Liver (tissue), 9 donors: ENCODE data around the gene KTN1. TPM values are rescaled to one million over a fixed set of nuclear protein-coding genes. Genes with fewer than 3 reads are reported as not detected.
A peak's percentile ranks its signal among the peaks of the same experiment; 100 is the strongest.

Experiments used
- DNase-seq: peaks from one replicate; pipeline ENCODE4 v3.0.0-alpha.2; 2017; ENCODE audit warnings: low spot score
- H3K27ac ChIP-seq, 2 donors: one replicate each; pipeline ENCODE4 v1.7.0; 2013; ENCODE audit warnings: inconsistent platforms in 2 of 2, low read length in 2 of 2, control low read depth in 1 of 2, low read depth in 1 of 2, mild to moderate bottlenecking in 1 of 2
- H3K27me3 ChIP-seq, 4 donors: one replicate each; pipeline versions ENCODE4 v1.6.1 to v1.7.0; 2013; ENCODE audit warnings: low read length in 3 of 4, inconsistent platforms in 1 of 4, mild to moderate bottlenecking in 1 of 4, moderate library complexity in 1 of 4; ENCODE audit not compliant: control insufficient read depth in 4 of 4, insufficient read depth in 4 of 4
- H3K36me3 ChIP-seq, 4 donors: one replicate each; pipeline versions ENCODE4 v1.6.1 to v1.7.0; 2013; ENCODE audit warnings: low read length in 3 of 4, mild to moderate bottlenecking in 3 of 4, low read depth in 1 of 4, moderate library complexity in 1 of 4; ENCODE audit not compliant: control insufficient read depth in 4 of 4, insufficient read depth in 3 of 4
- H3K4me1 ChIP-seq, 4 donors: one replicate each; pipeline versions ENCODE4 v1.6.1 to v1.7.0; 2013; ENCODE audit warnings: low read length in 3 of 4, mild to moderate bottlenecking in 3 of 4, moderate library complexity in 1 of 4; ENCODE audit not compliant: control insufficient read depth in 4 of 4, insufficient read depth in 4 of 4
- H3K4me3 ChIP-seq, 3 donors: one replicate each; pipeline versions ENCODE4 v1.6.1 to v1.7.0; 2013; ENCODE audit warnings: low read length in 3 of 3, control low read depth in 1 of 3, low read depth in 1 of 3, mild to moderate bottlenecking in 1 of 3
- H3K9ac ChIP-seq, 2 donors: one replicate each; pipeline ENCODE4 v1.7.0; 2013; ENCODE audit warnings: low read length in 2 of 2, mild to moderate bottlenecking in 2 of 2, moderate library complexity in 2 of 2, control low read depth in 1 of 2, low read depth in 1 of 2
- H3K9me3 ChIP-seq, 4 donors: one replicate each; pipeline versions ENCODE4 v1.6.1 to v1.7.0; 2013; ENCODE audit warnings: low read length in 3 of 4; ENCODE audit not compliant: control insufficient read depth in 4 of 4
- ATF3 ChIP-seq: IDR thresholded peaks from 2 replicates; pipeline ENCODE4 v1.6.1; 2016; ENCODE audit warnings: antibody characterized with exemption
- CTCF ChIP-seq: fragments of 150-350 bp; IDR thresholded peaks from 2 replicates; pipeline ENCODE4 v1.5.1; 2017; ENCODE audit warnings: improper control_type of control experiment, low read depth, low read length; ENCODE audit not compliant: missing input control
- EGR1 ChIP-seq, 2 donors: IDR thresholded peaks; 2 replicates each; pipeline ENCODE4 v1.6.1; 2016 to 2018; ENCODE audit warnings: antibody characterized with exemption in 2 of 2, low read depth in 2 of 2
- FOXA1 ChIP-seq: IDR thresholded peaks from 2 replicates; pipeline ENCODE4 v1.6.1; 2016; ENCODE audit warnings: antibody characterized with exemption
- GABPA ChIP-seq, 2 donors: IDR thresholded peaks in 1 of 2; conservative IDR thresholded peaks in 1 of 2; 2 replicates each; pipeline ENCODE4 v1.6.1; 2016; ENCODE audit warnings: antibody characterized with exemption in 2 of 2, mild to moderate bottlenecking in 1 of 2, moderate library complexity in 1 of 2
- HNF4A ChIP-seq, 2 donors: conservative IDR thresholded peaks; 2 replicates each; pipeline ENCODE4 v1.6.1; 2016; ENCODE audit warnings: antibody characterized with exemption in 2 of 2, mild to moderate bottlenecking in 2 of 2
- HNF4G ChIP-seq: IDR thresholded peaks from 2 replicates; pipeline ENCODE4 v1.6.1; 2016; ENCODE audit warnings: antibody characterized with exemption
- JUND ChIP-seq, 2 donors: IDR thresholded peaks; 2 replicates each; pipeline ENCODE4 v1.6.1; 2016; ENCODE audit warnings: antibody characterized with exemption in 2 of 2
- MAX ChIP-seq: IDR thresholded peaks from 2 replicates; pipeline ENCODE4 v1.6.1; 2016; ENCODE audit warnings: antibody characterized with exemption
- NR2F2 ChIP-seq: IDR thresholded peaks from 2 replicates; pipeline ENCODE4 v1.6.1; 2016; ENCODE audit warnings: antibody characterized with exemption
- RAD21 ChIP-seq, 2 donors: IDR thresholded peaks; 2 replicates each; pipeline ENCODE4 v1.6.1; 2016; ENCODE audit warnings: antibody characterized with exemption in 2 of 2, mild to moderate bottlenecking in 2 of 2
- REST ChIP-seq: IDR thresholded peaks from 2 replicates; pipeline ENCODE4 v1.6.1; 2016; ENCODE audit warnings: antibody characterized with exemption, mild to moderate bottlenecking
- RXRA ChIP-seq, 2 donors: IDR thresholded peaks; 2 replicates each; pipeline ENCODE4 v1.6.1; 2017 to 2018; ENCODE audit warnings: antibody characterized with exemption in 2 of 2, mild to moderate bottlenecking in 1 of 2
- SP1 ChIP-seq: IDR thresholded peaks from 2 replicates; pipeline ENCODE4 v1.6.1; 2018; ENCODE audit warnings: antibody characterized with exemption, mild to moderate bottlenecking
- TAF1 ChIP-seq: conservative IDR thresholded peaks from 2 replicates; pipeline ENCODE4 v1.6.1; 2016; ENCODE audit warnings: antibody characterized with exemption, mild to moderate bottlenecking
- YY1 ChIP-seq: IDR thresholded peaks from 2 replicates; pipeline ENCODE4 v1.6.1; 2016; ENCODE audit warnings: antibody characterized with exemption, mild to moderate bottlenecking
- ZBTB33 ChIP-seq: IDR thresholded peaks from 2 replicates; pipeline ENCODE4 v1.6.1; 2016; ENCODE audit warnings: antibody characterized with exemption
- WGBS: extraction: QIAGEN DNeasy Blood & Tissue Kit; methylation state at CpG from one replicate; pipeline ENCODE4 v1.1.7; 2013; 5-methylcytosine and 5-hydroxymethylcytosine counted together
- polyA plus RNA-seq, 2 donors: library from polyadenylated mRNA; stranded (reverse) in 1 of 2; unstranded in 1 of 2; fragments of 200-250 nt in 1 of 2; fragments of >200 nt in 1 of 2; fragmentation: Nextera tagmentation in 1 of 2; extraction: Ambion mirVana in 1 of 2; gene quantifications; one replicate each; pipeline versions ENCODE4 v1.2.1 to v1.2.3, GENCODE V29; 2013 to 2015
- total RNA-seq, 2 donors: library from RNA; depleted of rRNA; stranded (reverse); fragments of >200 nt; gene quantifications; one replicate each; pipeline ENCODE4 v1.2.3, GENCODE V29; 2014
- donor health status: healthy.
- donor health status: healthy.
- donor health status: healthy.
- donor health status: healthy.
- donor health status: healthy.

Gene KTN1
- total and polyA plus RNA-seq, 4 donors: 34.9 to 141 (median 59.6) TPM

- peaks cover 3 to 45% (median 36%) of the 10 kb centered on the region in 4 donors for H3K4me1 ChIP-seq
- no peak overlapping the region for H3K4me3 ChIP-seq
- H3K27me3 ChIP-seq: no peaks in the 10 kb centered on the region
- H3K36me3 ChIP-seq: no peaks in the 10 kb centered on the region
- no peaks in the 10 kb centered on the region for H3K9me3 ChIP-seq
- no peak for DNase-seq
- no peak overlapping the region for H3K27ac ChIP-seq
- no peak overlapping the region for H3K9ac ChIP-seq
- 93% methylated on average over 6 of the region's 6 CpGs for WGBS
- TF ChIP-seq SP1: no peak
- no peak for TF ChIP-seq GABPA (IDR thresholded peaks at IDR 0.05 in 1 of 2, conservative IDR thresholded peaks at IDR 0.05 in 1 of 2)
- no peak for TF ChIP-seq NR2F2
- no peak for TF ChIP-seq ATF3
- TF ChIP-seq MAX: no peak
- TF ChIP-seq RXRA (IDR thresholded peaks at IDR 0.05): no peak
- TF ChIP-seq JUND (IDR thresholded peaks at IDR 0.05): no peak
Observed at GRCh38 chr14:55589171-55589570, 9.2 kb downstream of the KTN1 start.

GRCh38 chr14:55592436-55592835 is 12.4 kb downstream of the KTN1 start:
- peaks cover 1 to 33% (median 23%) of the 10 kb centered on the region in 4 donors for H3K4me1 ChIP-seq
- no peak overlapping the region for H3K4me3 ChIP-seq
- TF ChIP-seq HNF4A (conservative IDR thresholded peaks at IDR 0.05) (peak in 1 of 2 donors; percentile 26), HNF4G (no peak)
- DNase-seq: no peak
- H3K27me3 ChIP-seq: no peaks in the 10 kb centered on the region
- no peak overlapping the region for H3K9ac ChIP-seq
- H3K27ac ChIP-seq: no peak overlapping the region
- no peaks in the 10 kb centered on the region for H3K36me3 ChIP-seq
- WGBS: 38% methylated on average over 2 of the region's 2 CpGs
- no peaks in the 10 kb centered on the region for H3K9me3 ChIP-seq

- H3K4me3 ChIP-seq: no peak overlapping the region
- H3K27me3 ChIP-seq: no peaks in the 10 kb centered on the region
- H3K27ac ChIP-seq: no peak overlapping the region
- no peak for DNase-seq
- no peak for TF ChIP-seq REST
- no peak for TF ChIP-seq EGR1 (IDR thresholded peaks at IDR 0.05; ENCODE audit: low read depth in 2 of 2)
- TF ChIP-seq YY1: no peak
- no peak for TF ChIP-seq FOXA1
- TF ChIP-seq JUND (IDR thresholded peaks at IDR 0.05): no peak
- TF ChIP-seq ZBTB33: no peak
- TF ChIP-seq TAF1: no peak
- TF ChIP-seq MAX: no peak
- TF ChIP-seq GABPA (IDR thresholded peaks at IDR 0.05 in 1 of 2, conservative IDR thresholded peaks at IDR 0.05 in 1 of 2): no peak
- TF ChIP-seq RXRA (IDR thresholded peaks at IDR 0.05): no peak
- no peak for TF ChIP-seq CTCF
- TF ChIP-seq RAD21 (IDR thresholded peaks at IDR 0.05): no peak
- no peak for TF ChIP-seq ATF3
- no peak for TF ChIP-seq NR2F2
- no peak for TF ChIP-seq HNF4A (conservative IDR thresholded peaks at IDR 0.05)
- H3K36me3 ChIP-seq: no peaks in the 10 kb centered on the region
- WGBS: 55% methylated on average over 2 of the region's 2 CpGs
- peaks cover 0 to 27% (median 18%) of the 10 kb centered on the region in 4 donors for H3K4me1 ChIP-seq
- peak overlapping the region in 1 of 2 donors; percentile 1 for H3K9ac ChIP-seq
- H3K9me3 ChIP-seq: no peaks in the 10 kb centered on the region
Observed at GRCh38 chr14:55593698-55594097, 13.7 kb downstream of the KTN1 start.
